MM.1S (cell line): ENCODE data around the gene DDX39B.

Source experiments
- DNase-seq: peaks from one replicate; pipeline ENCODE4 v3.0.0-alpha.2; 2015
- H2AFZ ChIP-seq: fragments of 300-600 bp; sonication (generic); 2 replicates; pipeline ENCODE4 v1.6.0; 2016; ENCODE audit warnings: antibody characterized with exemption, low read length
- H3F3A ChIP-seq: fragments of 300-600 bp; sonication (generic); 2 replicates; pipeline ENCODE4 v1.6.1; 2016; ENCODE audit warnings: mild to moderate bottlenecking, antibody characterized with exemption, low read length, moderate library complexity, mixed read lengths; ENCODE audit not compliant: insufficient read depth
- H3K27ac ChIP-seq: fragments of 300-600 bp; sonication (generic); 2 replicates; pipeline ENCODE4 v1.5.1; 2016; ENCODE audit warnings: mild to moderate bottlenecking, low read length
- H3K27me3 ChIP-seq: fragments of 300-600 bp; sonication (generic); replicated peaks from 2 replicates; pipeline ENCODE4 v1.6.0; 2016; ENCODE audit warnings: low read length; ENCODE audit not compliant: insufficient read depth
- H3K36me3 ChIP-seq: fragments of 300-600 bp; sonication (generic); replicated peaks from 2 replicates; pipeline ENCODE4 v1.6.1; 2016; ENCODE audit warnings: mild to moderate bottlenecking, low read length, mixed read lengths; ENCODE audit not compliant: insufficient read depth
- H3K4me1 ChIP-seq: fragments of 300-600 bp; sonication (generic); 2 replicates; pipeline ENCODE4 v1.6.1; 2016; ENCODE audit warnings: low read length, mixed read lengths
- H3K4me2 ChIP-seq: fragments of 300-600 bp; sonication (generic); 2 replicates; pipeline ENCODE4 v1.6.0; 2016; ENCODE audit warnings: low read depth, low read length
- H3K4me3 ChIP-seq: fragments of 300-600 bp; sonication (generic); 2 replicates; pipeline ENCODE4 v1.5.1; 2016; ENCODE audit warnings: low read length, mixed read lengths
- H3K79me2 ChIP-seq: fragments of 300-600 bp; sonication (generic); 2 replicates; pipeline ENCODE4 v1.6.1; 2016; ENCODE audit warnings: mixed run types, low read length, mixed read lengths
- H3K9ac ChIP-seq: fragments of 300-600 bp; sonication (generic); 2 replicates; pipeline ENCODE4 v1.6.1; 2016; ENCODE audit warnings: low read length, mixed read lengths
- H3K9me2 ChIP-seq: fragments of 300-600 bp; sonication (generic); replicated peaks from 2 replicates; pipeline ENCODE4 v1.6.1; 2016; ENCODE audit warnings: mild to moderate bottlenecking, low read length, mixed read lengths; ENCODE audit not compliant: insufficient read depth
- H3K9me3 ChIP-seq: fragments of 300-600 bp; sonication (generic); replicated peaks from 2 replicates; pipeline ENCODE4 v1.6.1; 2016; ENCODE audit warnings: mild to moderate bottlenecking, low read length, mixed read lengths; ENCODE audit not compliant: insufficient read depth
- H4K20me1 ChIP-seq: fragments of 300-600 bp; sonication (generic); 2 replicates; pipeline ENCODE4 v1.6.1; 2016; ENCODE audit warnings: mild to moderate bottlenecking, low read length, moderate library complexity, mixed read lengths; ENCODE audit not compliant: insufficient read depth
- CTCF ChIP-seq: fragments of 300-600 bp; sonication (generic); IDR thresholded peaks from 2 replicates; pipeline ENCODE4 v1.5.1; 2016; ENCODE audit warnings: antibody characterized with exemption, low read length, mixed read lengths
- EZH2 ChIP-seq: fragments of 300-600 bp; sonication (generic); optimal IDR thresholded peaks from 2 replicates; pipeline ENCODE3; 2017; ENCODE audit warnings: low read depth, mild to moderate bottlenecking, antibody characterized with exemption, low read length, mixed read lengths
- EZH2phosphoT487 ChIP-seq: fragments of 300-600 bp; sonication (generic); IDR thresholded peaks from 2 replicates; pipeline ENCODE4 v1.6.1; 2018; ENCODE audit warnings: antibody characterized with exemption, low read length

DDX39B gene

DNA sequence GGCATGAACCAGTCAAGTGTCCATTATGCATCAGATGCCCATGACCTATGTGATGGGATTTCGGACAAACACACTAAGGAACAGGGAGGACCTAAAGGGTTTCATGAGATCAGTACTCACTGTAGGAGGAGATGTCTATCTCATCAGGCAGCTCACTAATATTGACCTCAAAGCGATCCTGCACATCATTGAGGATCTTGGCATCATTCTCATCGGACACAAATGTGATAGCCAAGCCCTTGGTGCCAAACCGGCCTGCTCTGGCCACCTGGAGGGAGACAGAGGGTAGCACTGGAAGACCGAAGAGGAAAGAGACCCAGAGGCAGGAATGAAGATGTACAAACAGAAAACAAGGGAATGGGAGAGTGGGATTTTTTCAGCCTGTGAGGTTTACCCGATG lies 11.1 kb downstream of the DDX39B start:
- Histone ChIP-seq H3K27ac (no peak overlapping the region), H4K20me1 (peaks cover 3% of the 10 kb centered on the region), H3K9me2 (no peaks in the 10 kb centered on the region), H3K36me3 (peaks cover 7% of the 10 kb centered on the region), H3K27me3 (no peaks in the 10 kb centered on the region), H3K9ac (no peak overlapping the region), H3F3A (peaks cover 23% of the 10 kb centered on the region), H3K4me1 (no peaks in the 10 kb centered on the region), H3K9me3 (no peaks in the 10 kb centered on the region), H3K4me2 (no peak overlapping the region), H3K79me2 (peaks cover 19% of the 10 kb centered on the region), H2AFZ (no peak overlapping the region), H3K4me3 (no peak overlapping the region)
- DNase-seq, result no peak
- TF ChIP-seq CTCF (no peak), EZH2 (no peak), EZH2phosphoT487 (no peak)

DNA sequence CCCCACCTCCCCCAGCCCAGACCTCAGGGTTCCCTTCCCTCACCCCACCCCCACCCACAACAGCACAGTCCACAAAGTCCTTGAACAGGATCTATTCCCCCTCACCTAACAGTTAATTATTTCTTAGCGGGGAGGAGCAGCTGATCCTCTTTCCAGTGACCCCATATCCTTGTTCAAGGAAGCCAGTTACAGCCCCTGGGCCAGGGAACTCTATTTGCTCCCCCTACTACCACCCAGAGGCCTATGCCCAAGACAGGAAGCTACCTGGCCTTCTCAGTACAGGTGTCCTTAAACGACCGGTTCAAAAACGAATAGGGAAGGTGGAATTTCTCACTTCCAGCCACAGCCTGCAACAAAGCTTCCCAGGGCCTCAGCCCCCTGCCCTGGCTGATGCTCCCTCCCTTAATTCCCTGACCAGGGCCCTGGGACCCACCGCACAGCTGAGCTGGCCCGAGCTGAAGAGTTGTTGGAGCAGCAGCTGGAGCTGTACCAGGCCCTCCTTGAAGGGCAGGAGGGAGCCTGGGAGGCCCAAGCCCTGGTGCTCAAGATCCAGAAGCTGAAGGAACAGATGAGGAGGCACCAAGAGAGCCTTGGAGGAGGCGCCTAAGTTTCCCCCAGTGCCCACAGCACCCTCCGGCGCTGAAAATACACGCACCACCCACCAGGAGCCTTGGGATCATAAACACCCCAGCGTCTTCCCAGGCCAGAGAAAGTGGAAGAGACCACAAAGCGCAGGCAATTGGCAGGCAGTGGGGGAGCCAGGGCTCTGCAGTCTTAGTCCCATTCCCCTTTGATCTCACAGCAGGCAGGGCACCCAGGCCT lies 12.3 kb downstream of the DDX39B start:
- H3K79me2 ChIP-seq, result peaks cover 8% of the 10 kb centered on the region
- no peak overlapping the region for H3K9ac ChIP-seq
- TF ChIP-seq CTCF (no peak), EZH2 (no peak), EZH2phosphoT487 (no peak)
- H4K20me1 ChIP-seq, result no peaks in the 10 kb centered on the region
- DNase-seq, result no peak
- peaks cover 21% of the 10 kb centered on the region for H3F3A ChIP-seq
- H3K4me2 ChIP-seq, result no peak overlapping the region
- H3K27me3 ChIP-seq, result no peaks in the 10 kb centered on the region
- H3K9me3 ChIP-seq, result no peaks in the 10 kb centered on the region
- H3K36me3 ChIP-seq, result peaks cover under 1% of the 10 kb centered on the region
- H2AFZ ChIP-seq, result no peak overlapping the region
- H3K9me2 ChIP-seq, result no peaks in the 10 kb centered on the region
- no peak overlapping the region for H3K27ac ChIP-seq
- no peaks in the 10 kb centered on the region for H3K4me1 ChIP-seq
- H3K4me3 ChIP-seq, result no peak overlapping the region

GRCh38 chr6:31528821-31529328 lies 12.9 kb downstream of the DDX39B start, which contains the start of gene MCCD1:
MCCD1 (plus strand) TSS chr6:31528962; CDS start chr6:31529015, 53 bp downstream.
- Histone ChIP-seq H3K9ac (no peak within 1 kb of the TSS), H3K27me3 (no peaks in the 10 kb centered on the region), H3F3A (peaks cover 18% of the 10 kb centered on the region), H3K9me3 (no peaks in the 10 kb centered on the region), H3K79me2 (peaks cover 1% of the 10 kb centered on the region), H4K20me1 (no peaks in the 10 kb centered on the region), H2AFZ (no peak within 1 kb of the TSS), H3K4me1 (no peaks in the 10 kb centered on the region), H3K36me3 (no peaks in the 10 kb centered on the region; the same call in none of the 2 replicates), H3K4me2 (no peak within 1 kb of the TSS), H3K4me3 (no peak within 1 kb of the TSS), H3K9me2 (no peaks in the 10 kb centered on the region), H3K27ac (no peak within 1 kb of the TSS)
- TF ChIP-seq EZH2phosphoT487 (no peak), CTCF (no peak), EZH2 (no peak)
- DNase-seq, result no peak
